Liver (tissue), 9 donors: ENCODE measurements around the gene VAPA. TPM values are rescaled to one million over a fixed set of nuclear protein-coding genes. Genes with fewer than 3 reads are reported as not detected.

Experiments
- DNase-seq: peaks from one replicate; pipeline ENCODE4 v3.0.0-alpha.2; 2017; ENCODE audit warnings: low spot score
- H3K27ac ChIP-seq, 2 donors: one replicate each; pipeline ENCODE4 v1.7.0; 2013; ENCODE audit warnings: inconsistent platforms in 2 of 2, low read length in 2 of 2, control low read depth in 1 of 2, low read depth in 1 of 2, mild to moderate bottlenecking in 1 of 2
- H3K27me3 ChIP-seq, 4 donors: one replicate each; pipeline versions ENCODE4 v1.6.1 to v1.7.0; 2013; ENCODE audit warnings: low read length in 3 of 4, inconsistent platforms in 1 of 4, mild to moderate bottlenecking in 1 of 4, moderate library complexity in 1 of 4; ENCODE audit not compliant: control insufficient read depth in 4 of 4, insufficient read depth in 4 of 4
- H3K36me3 ChIP-seq, 4 donors: one replicate each; pipeline versions ENCODE4 v1.6.1 to v1.7.0; 2013; ENCODE audit warnings: low read length in 3 of 4, mild to moderate bottlenecking in 3 of 4, low read depth in 1 of 4, moderate library complexity in 1 of 4; ENCODE audit not compliant: control insufficient read depth in 4 of 4, insufficient read depth in 3 of 4
- H3K4me1 ChIP-seq, 4 donors: one replicate each; pipeline versions ENCODE4 v1.6.1 to v1.7.0; 2013; ENCODE audit warnings: low read length in 3 of 4, mild to moderate bottlenecking in 3 of 4, moderate library complexity in 1 of 4; ENCODE audit not compliant: control insufficient read depth in 4 of 4, insufficient read depth in 4 of 4
- H3K4me3 ChIP-seq, 3 donors: one replicate each; pipeline versions ENCODE4 v1.6.1 to v1.7.0; 2013; ENCODE audit warnings: low read length in 3 of 3, control low read depth in 1 of 3, low read depth in 1 of 3, mild to moderate bottlenecking in 1 of 3
- H3K9ac ChIP-seq, 2 donors: one replicate each; pipeline ENCODE4 v1.7.0; 2013; ENCODE audit warnings: low read length in 2 of 2, mild to moderate bottlenecking in 2 of 2, moderate library complexity in 2 of 2, control low read depth in 1 of 2, low read depth in 1 of 2
- H3K9me3 ChIP-seq, 4 donors: one replicate each; pipeline versions ENCODE4 v1.6.1 to v1.7.0; 2013; ENCODE audit warnings: low read length in 3 of 4; ENCODE audit not compliant: control insufficient read depth in 4 of 4
- ATF3 ChIP-seq: IDR thresholded peaks from 2 replicates; pipeline ENCODE4 v1.6.1; 2016; ENCODE audit warnings: antibody characterized with exemption
- CTCF ChIP-seq: fragments of 150-350 bp; IDR thresholded peaks from 2 replicates; pipeline ENCODE4 v1.5.1; 2017; ENCODE audit warnings: improper control_type of control experiment, low read depth, low read length; ENCODE audit not compliant: missing input control
- EGR1 ChIP-seq, 2 donors: IDR thresholded peaks; 2 replicates each; pipeline ENCODE4 v1.6.1; 2016 to 2018; ENCODE audit warnings: antibody characterized with exemption in 2 of 2, low read depth in 2 of 2
- FOXA1 ChIP-seq: IDR thresholded peaks from 2 replicates; pipeline ENCODE4 v1.6.1; 2016; ENCODE audit warnings: antibody characterized with exemption
- FOXA2 ChIP-seq: IDR thresholded peaks from 2 replicates; pipeline ENCODE4 v1.6.1; 2016; ENCODE audit warnings: antibody characterized with exemption
- GABPA ChIP-seq, 2 donors: IDR thresholded peaks in 1 of 2; conservative IDR thresholded peaks in 1 of 2; 2 replicates each; pipeline ENCODE4 v1.6.1; 2016; ENCODE audit warnings: antibody characterized with exemption in 2 of 2, mild to moderate bottlenecking in 1 of 2, moderate library complexity in 1 of 2
- HNF4A ChIP-seq, 2 donors: conservative IDR thresholded peaks; 2 replicates each; pipeline ENCODE4 v1.6.1; 2016; ENCODE audit warnings: antibody characterized with exemption in 2 of 2, mild to moderate bottlenecking in 2 of 2
- HNF4G ChIP-seq: IDR thresholded peaks from 2 replicates; pipeline ENCODE4 v1.6.1; 2016; ENCODE audit warnings: antibody characterized with exemption
- JUND ChIP-seq, 2 donors: IDR thresholded peaks; 2 replicates each; pipeline ENCODE4 v1.6.1; 2016; ENCODE audit warnings: antibody characterized with exemption in 2 of 2
- MAX ChIP-seq: IDR thresholded peaks from 2 replicates; pipeline ENCODE4 v1.6.1; 2016; ENCODE audit warnings: antibody characterized with exemption
- NR2F2 ChIP-seq: IDR thresholded peaks from 2 replicates; pipeline ENCODE4 v1.6.1; 2016; ENCODE audit warnings: antibody characterized with exemption
- RAD21 ChIP-seq, 2 donors: IDR thresholded peaks; 2 replicates each; pipeline ENCODE4 v1.6.1; 2016; ENCODE audit warnings: antibody characterized with exemption in 2 of 2, mild to moderate bottlenecking in 2 of 2
- REST ChIP-seq: IDR thresholded peaks from 2 replicates; pipeline ENCODE4 v1.6.1; 2016; ENCODE audit warnings: antibody characterized with exemption, mild to moderate bottlenecking
- RXRA ChIP-seq, 2 donors: IDR thresholded peaks; 2 replicates each; pipeline ENCODE4 v1.6.1; 2017 to 2018; ENCODE audit warnings: antibody characterized with exemption in 2 of 2, mild to moderate bottlenecking in 1 of 2
- SP1 ChIP-seq: IDR thresholded peaks from 2 replicates; pipeline ENCODE4 v1.6.1; 2018; ENCODE audit warnings: antibody characterized with exemption, mild to moderate bottlenecking
- TAF1 ChIP-seq: conservative IDR thresholded peaks from 2 replicates; pipeline ENCODE4 v1.6.1; 2016; ENCODE audit warnings: antibody characterized with exemption, mild to moderate bottlenecking
- YY1 ChIP-seq: IDR thresholded peaks from 2 replicates; pipeline ENCODE4 v1.6.1; 2016; ENCODE audit warnings: antibody characterized with exemption, mild to moderate bottlenecking
- ZBTB33 ChIP-seq: IDR thresholded peaks from 2 replicates; pipeline ENCODE4 v1.6.1; 2016; ENCODE audit warnings: antibody characterized with exemption
- WGBS: extraction: QIAGEN DNeasy Blood & Tissue Kit; methylation state at CpG from one replicate; pipeline ENCODE4 v1.1.7; 2013; 5-methylcytosine and 5-hydroxymethylcytosine counted together
- polyA plus RNA-seq, 2 donors: library from polyadenylated mRNA; stranded (reverse) in 1 of 2; unstranded in 1 of 2; fragments of 200-250 nt in 1 of 2; fragments of >200 nt in 1 of 2; fragmentation: Nextera tagmentation in 1 of 2; extraction: Ambion mirVana in 1 of 2; gene quantifications; one replicate each; pipeline versions ENCODE4 v1.2.1 to v1.2.3, GENCODE V29; 2013 to 2015
- total RNA-seq, 2 donors: library from RNA; depleted of rRNA; stranded (reverse); fragments of >200 nt; gene quantifications; one replicate each; pipeline ENCODE4 v1.2.3, GENCODE V29; 2014
- donor health status: healthy.
- donor health status: healthy.
- donor health status: healthy.
- donor health status: healthy.
- donor health status: healthy.

VAPA gene
- total and polyA plus RNA-seq, 4 donors, result 80.7 to 114 (median 91.0) TPM

GRCh38 chr18:9890196-9890595 is 23.6 kb upstream of the VAPA start:
- H3K4me1 ChIP-seq, result no peaks in the 10 kb centered on the region
- no peak overlapping the region for H3K4me3 ChIP-seq
- no peaks in the 10 kb centered on the region for H3K27me3 ChIP-seq

More at GRCh38 chr18:9890196-9890595, 23.6 kb upstream of the VAPA start:
- no peak for TF ChIP-seq GABPA (IDR thresholded peaks at IDR 0.05 in 1 of 2, conservative IDR thresholded peaks at IDR 0.05 in 1 of 2)
- TF ChIP-seq CTCF, result no peak
- TF ChIP-seq TAF1, result no peak
- TF ChIP-seq REST, result no peak
- no peak for TF ChIP-seq RAD21 (IDR thresholded peaks at IDR 0.05)
- no peak for TF ChIP-seq FOXA1
- no peak for TF ChIP-seq MAX
- no peak for TF ChIP-seq YY1
- TF ChIP-seq FOXA2, result no peak
- no peak for TF ChIP-seq JUND (IDR thresholded peaks at IDR 0.05)
- TF ChIP-seq NR2F2, result no peak
- TF ChIP-seq EGR1 (IDR thresholded peaks at IDR 0.05; ENCODE audit: low read depth in 2 of 2), result no peak
- no peak for TF ChIP-seq HNF4G
- no peak for TF ChIP-seq ZBTB33
- no peak for TF ChIP-seq HNF4A (conservative IDR thresholded peaks at IDR 0.05)
- no peak for TF ChIP-seq SP1
- TF ChIP-seq ATF3, result no peak
- no peak for TF ChIP-seq RXRA (IDR thresholded peaks at IDR 0.05)
- no peak overlapping the region for H3K27ac ChIP-seq
- 86% methylated on average over 5 of the region's 5 CpGs for WGBS
- no peaks in the 10 kb centered on the region for H3K9me3 ChIP-seq
- H3K36me3 ChIP-seq, result no peaks in the 10 kb centered on the region
- no peak for DNase-seq
- no peak overlapping the region for H3K9ac ChIP-seq
